Endodermal cell (in vitro differentiated cells): ENCODE results near the gene ARL13A. TPM values are rescaled to one million over a fixed set of nuclear protein-coding genes. Genes with fewer than 3 reads are reported as not detected.

ENCODE experiments used
- DNase-seq: peaks from one replicate; pipeline ENCODE4 v3.0.0-alpha.2; 2017
- H3K27ac ChIP-seq: 2 replicates; pipeline ENCODE4 v1.5.1; 2013; ENCODE audit warnings: mild to moderate bottlenecking, low read depth, low read length, moderate library complexity
- H3K27me3 ChIP-seq: 2 replicates; pipeline ENCODE4 v1.6.1; 2013; ENCODE audit warnings: mild to moderate bottlenecking, low read length, moderate library complexity; ENCODE audit not compliant: insufficient read depth, control insufficient read depth, poor library complexity, severe bottlenecking
- H3K36me3 ChIP-seq: 2 replicates; pipeline ENCODE4 v1.7.0; 2013; ENCODE audit warnings: mild to moderate bottlenecking, low read length, moderate library complexity; ENCODE audit not compliant: control insufficient read depth, insufficient read depth
- H3K4me1 ChIP-seq: one replicate; pipeline ENCODE4 v1.7.0; 2013; ENCODE audit warnings: low read length; ENCODE audit not compliant: control insufficient read depth, insufficient read depth
- H3K4me3 ChIP-seq: 2 replicates; pipeline ENCODE4 v1.5.1; 2013; ENCODE audit warnings: mild to moderate bottlenecking, low read length, moderate library complexity
- H3K9ac ChIP-seq: 2 replicates; pipeline ENCODE4 v1.6.1; 2013; ENCODE audit warnings: mild to moderate bottlenecking, low read length, moderate library complexity; ENCODE audit not compliant: poor library complexity, severe bottlenecking; ENCODE audit errors: extremely low read depth
- H3K9me3 ChIP-seq: 2 replicates; pipeline ENCODE4 v1.6.1; 2013; ENCODE audit warnings: mild to moderate bottlenecking, low read length, moderate library complexity; ENCODE audit not compliant: control insufficient read depth
- H3K27ac Mint-ChIP-seq: 2 replicates; pipeline ENCODE4 v1.8.0; 2020; ENCODE audit warnings: mixed read lengths
- H3K27me3 Mint-ChIP-seq: 2 replicates; pipeline ENCODE4 v1.8.0; 2021; ENCODE audit warnings: mild to moderate bottlenecking, mixed read lengths; ENCODE audit not compliant: insufficient read depth
- H3K36me3 Mint-ChIP-seq: 2 replicates; pipeline ENCODE4 v1.8.0; 2020; ENCODE audit warnings: low read depth, mixed read lengths
- H3K4me1 Mint-ChIP-seq: 2 replicates; pipeline ENCODE4 v1.8.0; 2020; ENCODE audit warnings: mixed read lengths
- H3K4me3 Mint-ChIP-seq: 2 replicates; pipeline ENCODE4 v1.8.0; 2020; ENCODE audit warnings: mild to moderate bottlenecking, moderate library complexity, mixed read lengths
- H3K9me3 Mint-ChIP-seq: 2 replicates; pipeline ENCODE4 v1.8.0; 2020; ENCODE audit warnings: mild to moderate bottlenecking, mixed read lengths
- WGBS, 2 experiments: methylation state at CpG; one replicate each; pipeline versions ENCODE4 v1.1.5 to v1.1.7; 2013; ENCODE audit warnings: missing lambda C conversion rate in 2 of 2, mixed read lengths in 1 of 2; ENCODE audit not compliant: insufficient coverage in 1 of 2, insufficient read length in 1 of 2; 5-methylcytosine and 5-hydroxymethylcytosine counted together
- total RNA-seq, 2 donors: library from RNA; stranded (reverse); fragmentation: NEBNext Ultra II Directional in 1 of 2; extraction: Animal tissue kit (Norgen Biotek cat#: 25700) in 1 of 2; gene quantifications; 2 replicates in 1 of 2; 3 replicates in 1 of 2; pipeline ENCODE4 v1.2.1, GENCODE V29; 2021
- TF ChIP-seq, protein P1 (sequence below): fragments of 200-600 bp; sonication (generic); conservative IDR thresholded peaks from 2 replicates; pipeline ENCODE4 v1.5.0; 2021; ENCODE audit warnings: antibody characterized with exemption, mild to moderate bottlenecking

ARL13A gene
- total RNA-seq, 2 donors from 2014 or later = not detected

DNA sequence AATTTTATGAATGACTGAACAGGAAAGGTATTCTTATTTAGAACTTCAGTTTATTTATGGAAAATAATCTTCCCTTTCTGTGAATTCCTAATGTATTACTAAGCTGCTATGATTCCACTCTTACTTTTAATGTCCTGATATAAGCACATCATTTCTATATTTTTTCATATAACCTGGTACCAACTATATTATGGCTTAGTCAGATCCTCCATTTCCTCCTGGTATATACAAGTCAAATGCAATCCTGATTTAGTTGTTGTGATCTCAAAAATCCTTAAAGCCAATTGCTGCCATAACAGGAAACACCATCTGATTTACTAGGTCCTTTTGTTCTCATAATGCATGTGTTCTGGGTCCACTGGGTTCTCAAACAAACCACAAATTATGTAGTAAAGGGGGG lies 55.6 kb downstream of the ARL13A start:
- DNase-seq = no peak
- Mint-ChIP-seq H3K27ac (no peak overlapping the region), H3K36me3 (peaks cover 47% of the 10 kb centered on the region), H3K4me1 (peaks cover 8% of the 10 kb centered on the region), H3K4me3 (no peak overlapping the region), H3K9me3 (peaks cover 63% of the 10 kb centered on the region), H3K27me3 (no peaks in the 10 kb centered on the region)
- Histone ChIP-seq H3K27ac (no peak overlapping the region), H3K9me3 (no peaks in the 10 kb centered on the region), H3K4me3 (no peak overlapping the region), H3K4me1 (no peaks in the 10 kb centered on the region), H3K9ac (no peak overlapping the region), H3K27me3 (no peaks in the 10 kb centered on the region), H3K36me3 (peaks cover 7% of the 10 kb centered on the region)
- TF ChIP-seq, protein P1, sequence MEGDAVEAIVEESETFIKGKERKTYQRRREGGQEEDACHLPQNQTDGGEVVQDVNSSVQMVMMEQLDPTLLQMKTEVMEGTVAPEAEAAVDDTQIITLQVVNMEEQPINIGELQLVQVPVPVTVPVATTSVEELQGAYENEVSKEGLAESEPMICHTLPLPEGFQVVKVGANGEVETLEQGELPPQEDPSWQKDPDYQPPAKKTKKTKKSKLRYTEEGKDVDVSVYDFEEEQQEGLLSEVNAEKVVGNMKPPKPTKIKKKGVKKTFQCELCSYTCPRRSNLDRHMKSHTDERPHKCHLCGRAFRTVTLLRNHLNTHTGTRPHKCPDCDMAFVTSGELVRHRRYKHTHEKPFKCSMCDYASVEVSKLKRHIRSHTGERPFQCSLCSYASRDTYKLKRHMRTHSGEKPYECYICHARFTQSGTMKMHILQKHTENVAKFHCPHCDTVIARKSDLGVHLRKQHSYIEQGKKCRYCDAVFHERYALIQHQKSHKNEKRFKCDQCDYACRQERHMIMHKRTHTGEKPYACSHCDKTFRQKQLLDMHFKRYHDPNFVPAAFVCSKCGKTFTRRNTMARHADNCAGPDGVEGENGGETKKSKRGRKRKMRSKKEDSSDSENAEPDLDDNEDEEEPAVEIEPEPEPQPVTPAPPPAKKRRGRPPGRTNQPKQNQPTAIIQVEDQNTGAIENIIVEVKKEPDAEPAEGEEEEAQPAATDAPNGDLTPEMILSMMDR = no peak

DNA sequence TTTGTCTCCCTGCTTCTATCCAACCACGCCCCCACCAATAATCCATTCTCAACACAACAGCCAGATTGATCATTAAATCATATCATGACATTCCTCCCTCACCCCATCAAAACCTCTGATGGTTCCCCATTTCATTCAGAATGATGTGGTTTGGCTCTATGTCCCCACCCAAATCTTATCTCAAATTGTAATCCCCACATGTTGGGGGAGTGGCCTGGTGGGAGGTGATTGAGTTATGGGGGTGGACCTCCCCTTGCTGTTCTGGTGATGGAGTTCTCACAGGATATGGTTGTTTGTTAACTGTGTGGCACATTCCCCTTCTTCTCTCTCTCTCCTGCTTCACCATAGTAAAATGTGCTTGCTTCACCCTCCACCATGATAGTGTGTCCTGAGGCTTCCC lies 59.1 kb downstream of the ARL13A start:
- WGBS, 2 experiments = 100% methylated on average over 1 of the region's 1 CpG
- peaks cover 41% of the 10 kb centered on the region for H3K36me3 Mint-ChIP-seq
- no peaks in the 10 kb centered on the region for H3K4me1 ChIP-seq
- no peak overlapping the region for H3K27ac ChIP-seq
- H3K4me3 Mint-ChIP-seq = no peak overlapping the region
- no peaks in the 10 kb centered on the region for H3K27me3 Mint-ChIP-seq
- no peak overlapping the region for H3K27ac Mint-ChIP-seq
- peaks cover 57% of the 10 kb centered on the region for H3K9me3 Mint-ChIP-seq
- no peak overlapping the region for H3K4me3 ChIP-seq
- no peak for DNase-seq
- H3K9ac ChIP-seq = no peak overlapping the region
- H3K27me3 ChIP-seq = no peaks in the 10 kb centered on the region
- TF ChIP-seq, protein P1 = no peak
- no peaks in the 10 kb centered on the region for H3K36me3 ChIP-seq
- peaks cover 8% of the 10 kb centered on the region for H3K4me1 Mint-ChIP-seq
- no peaks in the 10 kb centered on the region for H3K9me3 ChIP-seq

DNA sequence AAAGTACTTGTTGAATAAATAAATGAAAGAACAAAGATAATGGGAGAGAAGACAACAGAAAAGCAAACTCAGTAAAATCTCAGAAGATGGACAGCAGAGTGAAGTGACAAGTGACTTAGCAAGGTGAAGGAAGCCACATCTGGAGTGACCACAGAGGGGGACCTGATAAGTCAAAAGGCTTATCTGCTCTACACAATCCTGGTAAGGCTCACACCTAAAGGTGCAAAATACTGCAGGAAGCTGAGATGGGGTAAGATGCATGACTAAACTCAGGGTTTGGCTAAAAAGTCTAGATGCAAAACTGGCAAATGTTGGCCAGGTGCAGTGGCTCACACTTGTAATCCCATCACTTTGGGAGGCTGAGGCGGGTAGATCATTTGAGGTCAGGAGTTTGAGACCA lies 60.2 kb downstream of the ARL13A start:
- H3K9me3 ChIP-seq = no peaks in the 10 kb centered on the region
- H3K36me3 ChIP-seq = no peaks in the 10 kb centered on the region
- DNase-seq = peak; percentile 42
- Mint-ChIP-seq H3K4me1 (peaks cover 8% of the 10 kb centered on the region), H3K36me3 (peaks cover 41% of the 10 kb centered on the region), H3K4me3 (no peak overlapping the region), H3K27ac (no peak overlapping the region), H3K9me3 (peaks cover 57% of the 10 kb centered on the region), H3K27me3 (no peaks in the 10 kb centered on the region)
- H3K4me1 ChIP-seq = no peaks in the 10 kb centered on the region
- WGBS, 2 experiments = 86% methylated on average over 1 of the region's 1 CpG; no CpG with 5 or more reads in 1 of the 2 experiments
- no peaks in the 10 kb centered on the region for H3K27me3 ChIP-seq
- no peak overlapping the region for H3K4me3 ChIP-seq
- no peak overlapping the region for H3K9ac ChIP-seq
- no peak overlapping the region for H3K27ac ChIP-seq
- TF ChIP-seq, protein P1 = no peak
